ENCODE measurements around the gene HVCN1.

DNA sequence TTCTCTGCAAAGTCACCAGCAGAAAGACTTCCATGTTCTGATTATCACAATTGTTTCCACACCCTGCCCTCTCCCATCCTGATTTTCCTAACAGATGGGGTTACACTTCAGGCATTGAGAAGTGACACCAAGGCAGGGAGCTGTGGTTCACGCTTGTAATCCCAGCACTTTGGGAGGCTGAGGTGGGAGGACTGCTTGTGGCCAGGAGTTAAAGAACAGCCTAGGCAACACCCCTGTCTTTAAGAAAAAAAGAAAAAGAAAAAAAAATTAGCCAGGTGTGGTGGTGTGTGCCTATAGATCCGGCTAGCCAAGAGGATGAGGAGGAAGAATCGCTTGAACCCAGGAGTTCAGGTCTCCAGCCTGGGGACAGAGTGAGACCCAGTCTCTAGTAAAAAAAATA, 48.6 kb upstream of the HVCN1 start:
- TF ChIP-seq CTCF (conservative IDR thresholded peaks at IDR 0.05 in 1 of 2, IDR thresholded peaks at IDR 0.05 in 1 of 2; ENCODE audit: extremely low read depth in 1 of 2, insufficient read depth in 1 of 2, low read depth in 1 of 2, low read length in 2 of 2), result no peak
- TF ChIP-seq EZH2 (IDR thresholded peaks at IDR 0.05; ENCODE audit: borderline replicate concordance, low read length), result no peak

Measured in mammary epithelial cell (primary cell).